Parathyroid adenoma (tissue), 2 donors: ENCODE results near the gene SERPIND1.
"Not testable (repeated sequence)": the region's sequence is repeated elsewhere in the genome, so short reads cannot be mapped to it uniquely, and the experiment has no call there.

Experiments used
- H2AFZ ChIP-seq: fragments of 300-600 bp; sonication (generic); one replicate; pipeline ENCODE4 v1.7.0; 2017; ENCODE audit warnings: antibody characterized with exemption, mild to moderate bottlenecking
- H3K27ac ChIP-seq: fragments of 300-600 bp; sonication (generic); one replicate; pipeline ENCODE4 v1.7.0; 2017
- H3K27me3 ChIP-seq: fragments of 300-600 bp; sonication (generic); one replicate; pipeline ENCODE4 v1.7.0; 2017; ENCODE audit warnings: low read length; ENCODE audit not compliant: control insufficient read depth, insufficient read depth
- H3K36me3 ChIP-seq: fragments of 300-600 bp; sonication (generic); one replicate; pipeline ENCODE4 v1.7.0; 2017; ENCODE audit warnings: low read length; ENCODE audit not compliant: control insufficient read depth, insufficient read depth
- H3K4me1 ChIP-seq: fragments of 300-600 bp; sonication (generic); one replicate; pipeline ENCODE4 v1.7.0; 2017; ENCODE audit warnings: control low read depth
- H3K4me2 ChIP-seq: fragments of 300-600 bp; sonication (generic); one replicate; pipeline ENCODE4 v1.7.0; 2017; ENCODE audit warnings: low read length
- H3K4me3 ChIP-seq: fragments of 300-600 bp; sonication (generic); one replicate; pipeline ENCODE4 v1.7.0; 2017; ENCODE audit warnings: low read depth, low read length
- H3K79me2 ChIP-seq: fragments of 300-600 bp; sonication (generic); one replicate; pipeline ENCODE4 v1.7.0; 2017; ENCODE audit warnings: control low read depth
- H3K9ac ChIP-seq: fragments of 300-600 bp; sonication (generic); one replicate; pipeline ENCODE4 v1.7.0; 2017; ENCODE audit warnings: mild to moderate bottlenecking
- H3K9me3 ChIP-seq: fragments of 300-600 bp; sonication (generic); one replicate; pipeline ENCODE4 v1.7.0; 2017; ENCODE audit warnings: low read length; ENCODE audit not compliant: control insufficient read depth
- TF ChIP-seq, protein P1 (sequence below): fragments of 300-600 bp; sonication (generic); IDR thresholded peaks from one replicate; pipeline ENCODE4 v1.7.0; 2017; ENCODE audit warnings: antibody characterized with exemption, mild to moderate bottlenecking
- donor health status: primary hyperparathyroidism.

The SERPIND1 gene

DNA sequence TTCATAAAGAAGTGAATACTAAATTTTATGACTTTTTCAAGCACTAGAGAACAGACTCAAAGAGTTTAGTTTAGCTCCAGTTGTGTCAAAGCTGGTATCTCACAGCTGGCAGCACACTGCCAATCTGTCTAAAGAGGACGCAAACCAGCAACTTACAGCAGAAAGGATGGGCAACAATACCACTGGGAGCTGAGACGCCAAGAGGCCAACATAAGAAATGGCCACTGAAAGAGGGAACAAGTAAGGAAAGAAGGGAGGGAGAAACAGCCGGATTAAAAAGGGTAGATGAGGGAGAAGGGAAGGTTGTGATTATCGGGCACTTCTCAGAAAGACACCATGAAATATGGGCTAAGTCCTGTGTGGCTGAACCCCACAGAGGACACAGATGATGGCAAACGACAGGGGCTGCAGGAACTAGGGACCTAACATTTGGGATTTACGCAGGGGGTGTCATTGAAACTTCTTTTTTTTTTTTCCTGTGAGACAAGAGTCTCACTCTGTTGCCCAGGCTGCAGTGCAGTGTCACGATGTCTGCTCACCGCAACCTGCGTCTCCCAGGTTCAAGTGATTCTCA is 41.7 kb downstream of the SERPIND1 start:
- no peaks in the 10 kb centered on the region for H3K79me2 ChIP-seq
- TF ChIP-seq, protein P1, sequence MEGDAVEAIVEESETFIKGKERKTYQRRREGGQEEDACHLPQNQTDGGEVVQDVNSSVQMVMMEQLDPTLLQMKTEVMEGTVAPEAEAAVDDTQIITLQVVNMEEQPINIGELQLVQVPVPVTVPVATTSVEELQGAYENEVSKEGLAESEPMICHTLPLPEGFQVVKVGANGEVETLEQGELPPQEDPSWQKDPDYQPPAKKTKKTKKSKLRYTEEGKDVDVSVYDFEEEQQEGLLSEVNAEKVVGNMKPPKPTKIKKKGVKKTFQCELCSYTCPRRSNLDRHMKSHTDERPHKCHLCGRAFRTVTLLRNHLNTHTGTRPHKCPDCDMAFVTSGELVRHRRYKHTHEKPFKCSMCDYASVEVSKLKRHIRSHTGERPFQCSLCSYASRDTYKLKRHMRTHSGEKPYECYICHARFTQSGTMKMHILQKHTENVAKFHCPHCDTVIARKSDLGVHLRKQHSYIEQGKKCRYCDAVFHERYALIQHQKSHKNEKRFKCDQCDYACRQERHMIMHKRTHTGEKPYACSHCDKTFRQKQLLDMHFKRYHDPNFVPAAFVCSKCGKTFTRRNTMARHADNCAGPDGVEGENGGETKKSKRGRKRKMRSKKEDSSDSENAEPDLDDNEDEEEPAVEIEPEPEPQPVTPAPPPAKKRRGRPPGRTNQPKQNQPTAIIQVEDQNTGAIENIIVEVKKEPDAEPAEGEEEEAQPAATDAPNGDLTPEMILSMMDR: no peak
- no peaks in the 10 kb centered on the region for H3K36me3 ChIP-seq
- no peaks in the 10 kb centered on the region for H3K27me3 ChIP-seq
- no peak overlapping the region for H3K4me2 ChIP-seq
- no peak overlapping the region for H3K27ac ChIP-seq
- H3K9ac ChIP-seq: no peak overlapping the region
- no peaks in the 10 kb centered on the region for H3K9me3 ChIP-seq
- H3K4me3 ChIP-seq: no peak overlapping the region
- no peak overlapping the region for H2AFZ ChIP-seq
- H3K4me1 ChIP-seq: no peaks in the 10 kb centered on the region

DNA sequence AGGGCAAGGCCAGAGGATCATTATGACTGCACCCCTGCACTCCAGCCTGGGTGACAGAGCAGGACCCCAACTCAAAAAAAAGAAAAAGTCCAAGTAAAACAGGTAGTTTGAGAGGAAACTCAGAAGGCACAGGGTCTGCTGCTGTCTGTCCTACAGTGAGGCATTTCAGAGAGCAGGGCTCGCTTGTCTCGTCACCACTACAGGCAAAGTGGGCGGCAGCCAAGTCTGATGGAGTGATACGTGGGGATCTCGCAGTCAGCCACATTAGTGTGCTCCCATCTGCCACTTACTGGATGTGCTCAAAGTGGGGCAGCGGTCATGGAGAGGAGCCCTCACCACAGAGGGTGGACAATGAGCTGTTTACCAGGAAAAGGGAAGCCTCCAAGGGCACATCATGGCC is 42.6 kb downstream of the SERPIND1 start:
- H2AFZ ChIP-seq: no peak overlapping the region
- TF ChIP-seq, protein P1: no peak
- no peaks in the 10 kb centered on the region for H3K79me2 ChIP-seq
- H3K4me2 ChIP-seq: no peak overlapping the region
- no peak overlapping the region for H3K4me3 ChIP-seq
- H3K36me3 ChIP-seq: no peaks in the 10 kb centered on the region
- H3K27me3 ChIP-seq: no peaks in the 10 kb centered on the region
- no peaks in the 10 kb centered on the region for H3K9me3 ChIP-seq
- no peak overlapping the region for H3K27ac ChIP-seq
- no peaks in the 10 kb centered on the region for H3K4me1 ChIP-seq
- no peak overlapping the region for H3K9ac ChIP-seq

DNA sequence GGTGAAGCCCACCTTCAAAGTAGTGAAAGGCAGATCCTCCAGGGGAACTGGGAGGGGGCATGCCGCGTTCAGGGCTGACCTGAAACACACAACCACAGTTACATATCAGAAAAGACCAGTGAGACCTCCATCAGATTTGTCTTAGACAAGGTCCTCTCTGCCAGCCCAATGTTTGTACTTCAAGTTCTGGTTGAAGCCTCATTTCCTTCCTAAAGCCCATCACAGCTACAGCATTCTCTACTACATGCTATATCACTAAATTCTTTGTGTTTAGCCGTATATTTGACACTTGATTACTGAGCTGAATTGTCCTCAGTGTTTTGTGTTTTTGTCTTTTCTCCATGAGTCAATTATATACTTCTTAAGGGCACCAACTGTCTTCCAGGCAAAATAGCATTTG is 44.6 kb downstream of the SERPIND1 start:
- H3K27me3 ChIP-seq: no peaks in the 10 kb centered on the region
- no peak overlapping the region for H3K4me3 ChIP-seq
- H3K79me2 ChIP-seq: no peaks in the 10 kb centered on the region
- TF ChIP-seq, protein P1: no peak
- H3K9me3 ChIP-seq: no peaks in the 10 kb centered on the region
- no peak overlapping the region for H2AFZ ChIP-seq
- no peak overlapping the region for H3K9ac ChIP-seq
- H3K36me3 ChIP-seq: no peaks in the 10 kb centered on the region
- no peaks in the 10 kb centered on the region for H3K4me1 ChIP-seq
- H3K27ac ChIP-seq: no peak overlapping the region
- H3K4me2 ChIP-seq: no peak overlapping the region

DNA sequence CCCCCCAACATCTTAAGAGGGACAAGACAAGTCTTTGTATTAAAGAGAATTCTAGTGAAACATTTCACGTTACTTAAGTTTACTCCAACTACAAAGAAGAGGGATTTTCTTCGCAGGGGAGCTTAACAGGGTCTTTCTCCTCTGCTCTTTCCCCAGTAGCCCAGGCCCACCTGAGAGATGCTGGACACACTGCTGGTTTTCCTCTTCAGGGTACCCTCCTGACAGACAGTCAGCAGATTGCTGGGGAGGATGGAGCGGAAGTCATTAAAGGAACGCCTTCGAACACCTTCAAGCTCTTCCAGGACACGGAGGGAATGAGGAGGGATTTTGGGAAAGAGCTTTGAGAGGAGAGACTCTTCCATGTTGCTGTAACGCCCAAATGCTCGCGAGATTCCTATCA is 45.6 kb downstream of the SERPIND1 start:
- no peaks in the 10 kb centered on the region for H3K79me2 ChIP-seq
- no peaks in the 10 kb centered on the region for H3K36me3 ChIP-seq

DNA sequence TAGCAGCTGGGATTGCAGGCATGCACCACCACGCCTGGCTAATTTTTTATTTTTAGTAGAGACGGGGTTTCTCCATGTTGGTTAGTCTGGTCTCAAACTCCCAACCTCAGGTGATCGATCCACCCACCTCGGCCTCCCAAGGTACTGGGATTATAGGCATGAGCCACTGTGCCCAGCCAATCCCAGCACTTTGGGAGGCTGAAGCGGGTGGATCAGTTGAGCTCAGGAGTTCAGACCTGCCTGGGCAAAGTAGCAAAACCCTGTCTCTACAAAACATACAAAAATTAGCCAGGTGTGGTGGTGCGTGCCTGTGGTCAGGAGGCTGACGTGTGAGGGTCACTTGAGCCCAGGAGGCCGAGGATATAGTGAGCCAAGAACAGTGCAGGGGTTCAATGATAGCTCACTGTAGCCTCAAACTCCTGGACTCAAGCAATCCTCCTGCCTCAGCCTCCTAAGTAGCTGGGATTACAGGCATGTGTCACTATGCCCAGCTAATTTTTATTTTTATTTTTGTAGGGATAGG is 47.9 kb downstream of the SERPIND1 start:
- not testable (repeated sequence) for H2AFZ ChIP-seq, H3K36me3 ChIP-seq, H3K9me3 ChIP-seq, H3K79me2 ChIP-seq, H3K27ac ChIP-seq, H3K27me3 ChIP-seq, H3K9ac ChIP-seq, H3K4me1 ChIP-seq, H3K4me2 ChIP-seq, H3K4me3 ChIP-seq

More for the DNA sequence above, 45.6 kb downstream of the SERPIND1 start:
- H3K4me2 ChIP-seq: no peak overlapping the region
- H3K4me3 ChIP-seq: no peak overlapping the region
- no peaks in the 10 kb centered on the region for H3K9me3 ChIP-seq
- no peak overlapping the region for H3K9ac ChIP-seq
- H3K27me3 ChIP-seq: no peaks in the 10 kb centered on the region
- no peaks in the 10 kb centered on the region for H3K4me1 ChIP-seq
- no peak overlapping the region for H3K27ac ChIP-seq
- TF ChIP-seq, protein P1: no peak
- no peak overlapping the region for H2AFZ ChIP-seq
